Measurements from ENCODE around the gene STIM1.

Gene STIM1

GRCh38 chr11:3927129-3927796, 71.8 kb downstream of the STIM1 start:
- ATAC-seq = 0 out of 3 replicates have a peak, but pooled peaks have one; percentile 27

GRCh38 chr11:3929232-3929631, 73.8 kb downstream of the STIM1 start:
- TF ChIP-seq CREB5 (CRISPR knock-in tag; IDR thresholded peaks at IDR 0.05; ENCODE audit: low read depth) = peak; percentile 40; the same call in 1 of the 2 replicates
- no peak for TF ChIP-seq ZNF8 (CRISPR knock-in tag; IDR thresholded peaks at IDR 0.05)
- TF ChIP-seq PPARA (CRISPR knock-in tag; IDR thresholded peaks at IDR 0.05; ENCODE audit: borderline replicate concordance) = no peak
- TF ChIP-seq POU6F1 (CRISPR knock-in tag; IDR thresholded peaks at IDR 0.05; ENCODE audit: borderline replicate concordance, low read depth) = no peak
- peak; percentile 55; the same call in 1 of the 2 replicates for TF ChIP-seq ISL1 (CRISPR knock-in tag; IDR thresholded peaks at IDR 0.05)
- TF ChIP-seq TSHZ2 (CRISPR knock-in tag; IDR thresholded peaks at IDR 0.05) = no peak
- no peak for TF ChIP-seq CSRNP3 (CRISPR knock-in tag; IDR thresholded peaks at IDR 0.05)
- TF ChIP-seq OSR1 (CRISPR knock-in tag; IDR thresholded peaks at IDR 0.05) = no peak
- no peak for TF ChIP-seq TOX (CRISPR knock-in tag; IDR thresholded peaks at IDR 0.05; ENCODE audit: borderline replicate concordance)
- no peak for TF ChIP-seq ZNF565 (CRISPR knock-in tag; conservative IDR thresholded peaks at IDR 0.05; ENCODE audit: low read depth)
- TF ChIP-seq ZFP30 (CRISPR knock-in tag; IDR thresholded peaks at IDR 0.05) = no peak
- TF ChIP-seq CSDC2 (CRISPR knock-in tag; IDR thresholded peaks at IDR 0.05) = no peak
- ATAC-seq = no peak

More at GRCh38 chr11:3927129-3927796, 71.8 kb downstream of the STIM1 start:
- no peak for TF ChIP-seq ZNF565 (CRISPR knock-in tag; conservative IDR thresholded peaks at IDR 0.05; ENCODE audit: low read depth)
- TF ChIP-seq ZFP30 (CRISPR knock-in tag; IDR thresholded peaks at IDR 0.05) = no peak
- no peak for TF ChIP-seq TSHZ2 (CRISPR knock-in tag; IDR thresholded peaks at IDR 0.05)
- TF ChIP-seq ESRRG (CRISPR knock-in tag; IDR thresholded peaks at IDR 0.05) = no peak
- no peak for TF ChIP-seq ZFP3 (CRISPR knock-in tag; IDR thresholded peaks at IDR 0.05)
- TF ChIP-seq POU6F1 (CRISPR knock-in tag; IDR thresholded peaks at IDR 0.05; ENCODE audit: borderline replicate concordance, low read depth) = no peak
- no peak for TF ChIP-seq RARB (CRISPR knock-in tag; IDR thresholded peaks at IDR 0.05)
- TF ChIP-seq ISL1 (CRISPR knock-in tag; IDR thresholded peaks at IDR 0.05) = no peak
- TF ChIP-seq OSR1 (CRISPR knock-in tag; IDR thresholded peaks at IDR 0.05) = no peak
- no peak for TF ChIP-seq ZC3H10 (CRISPR knock-in tag; IDR thresholded peaks at IDR 0.05)
- TF ChIP-seq PATZ1 (CRISPR knock-in tag; IDR thresholded peaks at IDR 0.05; ENCODE audit: borderline replicate concordance) = no peak
- TF ChIP-seq SNAI2 (CRISPR knock-in tag; IDR thresholded peaks at IDR 0.05) = no peak
- no peak for TF ChIP-seq ZNF8 (CRISPR knock-in tag; IDR thresholded peaks at IDR 0.05)

Measured in SK-N-SH treated with all-trans-retinoic acid at 6 μM for 48 hours (cell line).